ENCODE measurements around the gene ZSWIM5.
A peak's percentile ranks its signal among the peaks of the same experiment; 100 is the strongest.

The ZSWIM5 gene

DNA sequence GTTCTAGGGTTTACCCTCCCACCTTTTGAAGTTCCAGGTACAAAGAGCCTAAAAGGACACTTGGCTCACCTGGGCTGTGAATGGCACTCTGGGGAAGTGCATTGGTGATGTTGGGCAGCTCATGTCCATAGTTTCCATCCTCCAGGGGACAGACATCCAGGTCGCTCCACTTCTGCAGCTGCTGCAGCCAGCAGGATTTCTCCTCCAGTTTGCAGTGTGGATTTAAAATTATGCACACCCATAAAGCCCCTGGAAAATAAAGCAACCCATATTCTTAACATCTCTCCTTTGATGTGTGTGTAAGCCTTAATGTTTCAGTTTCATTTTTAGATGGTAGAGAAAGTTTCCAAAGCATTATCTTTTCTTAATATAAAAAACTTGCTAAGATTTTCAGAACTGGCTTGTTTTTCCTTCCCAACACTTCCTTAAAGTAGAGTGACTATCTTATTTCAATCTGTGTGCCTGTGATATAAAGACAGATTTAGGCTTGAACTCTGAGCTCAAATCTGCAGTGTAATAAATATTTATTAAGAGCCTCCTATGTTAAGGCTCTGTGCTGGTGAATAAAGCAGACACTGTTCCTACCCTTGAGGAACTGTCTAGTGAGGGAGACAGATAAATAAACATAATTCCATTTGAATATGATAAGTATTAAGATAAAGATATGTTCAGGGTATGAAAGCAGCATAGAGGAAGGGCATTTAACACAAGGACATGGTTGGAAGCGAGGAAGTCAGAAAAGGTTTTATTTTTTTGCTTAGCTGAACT is 155.2 kb downstream of the ZSWIM5 start:
- intact Hi-C loops (cut with DNase I) = no loop called here
- DNase-seq = no peak

DNA sequence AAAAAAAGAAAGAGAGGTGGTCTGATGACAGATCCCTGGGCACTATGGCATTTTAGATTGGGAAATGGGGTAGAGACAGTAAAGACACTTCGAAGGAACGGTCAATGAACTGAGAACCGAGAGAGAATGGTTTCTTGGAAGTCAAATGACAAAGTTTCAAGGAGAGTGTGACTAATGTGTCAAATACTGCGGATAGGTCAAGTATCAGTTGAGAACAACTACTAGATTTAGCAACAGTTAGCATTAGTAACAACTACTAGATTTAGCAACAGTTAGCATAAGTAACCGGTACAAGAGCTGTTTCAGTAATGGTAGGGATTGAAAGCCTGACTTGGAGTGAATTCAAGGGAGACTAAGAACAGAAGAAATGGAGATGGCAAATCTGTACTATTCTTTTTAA is 159.4 kb downstream of the ZSWIM5 start:
- intact Hi-C loops (cut with DNase I) = no loop called here

DNA sequence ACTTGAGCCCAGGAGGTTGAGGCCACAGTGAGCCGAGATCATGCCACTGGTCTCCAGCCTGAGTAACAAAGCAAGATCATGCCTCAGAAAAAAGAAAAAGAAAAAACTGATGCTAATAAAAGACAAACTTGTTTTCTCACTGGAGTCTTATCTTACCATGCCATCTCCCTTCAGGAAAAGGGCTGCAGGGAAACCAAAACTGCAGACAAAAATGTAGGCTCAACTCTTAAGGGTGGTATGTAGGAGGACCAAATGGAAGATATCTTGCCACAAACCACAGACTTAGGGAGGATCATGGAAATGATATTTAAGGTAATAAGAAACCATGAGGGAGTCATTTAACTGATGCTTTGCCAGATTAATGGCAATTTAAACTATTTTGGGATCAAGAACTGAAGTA is 161.5 kb downstream of the ZSWIM5 start:
- no peak for DNase-seq
- intact Hi-C loops (cut with DNase I) = no loop called here

More for the DNA sequence above, 159.4 kb downstream of the ZSWIM5 start:
- DNase-seq = no peak

DNA sequence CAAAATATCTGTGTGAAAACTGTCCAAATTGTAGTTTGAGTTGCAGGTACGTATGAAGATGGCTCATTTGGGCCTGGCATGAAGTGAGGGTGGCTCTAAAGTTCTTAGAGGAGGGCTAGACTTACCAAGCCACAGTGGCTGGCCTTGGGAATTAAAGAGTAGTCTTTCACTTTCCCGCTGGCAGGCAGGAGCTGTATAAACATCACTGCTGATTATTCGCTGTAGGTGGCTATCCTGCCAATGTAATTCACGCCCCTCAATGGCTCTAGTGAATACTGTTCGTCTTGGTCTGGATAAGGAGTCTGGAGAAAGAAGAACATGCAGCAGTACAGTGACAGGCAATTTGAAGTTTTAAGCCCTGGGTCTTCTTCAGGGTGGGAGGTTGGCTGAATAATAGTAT is 163.3 kb downstream of the ZSWIM5 start:
- DNase-seq = no peak
- intact Hi-C loops (cut with DNase I) = no loop called here

DNA sequence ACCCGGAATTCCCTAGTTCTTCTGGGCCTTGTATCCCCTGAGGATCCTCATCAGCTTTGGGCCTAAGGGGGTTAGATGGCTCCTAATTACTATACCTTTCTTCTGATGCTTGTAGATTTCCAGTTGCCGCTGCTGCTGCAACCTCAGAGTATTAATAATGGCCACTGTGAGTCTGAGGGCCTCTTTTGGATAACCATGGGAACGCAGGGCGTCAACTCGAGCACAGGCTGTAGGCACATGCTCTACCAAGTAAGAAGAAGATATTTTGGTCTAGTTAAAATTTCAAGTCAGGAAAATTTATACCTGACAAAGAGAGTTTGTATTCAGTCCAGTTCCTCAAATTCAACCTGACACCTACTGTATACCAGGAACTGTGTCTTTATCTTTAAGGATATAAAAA is 166.1 kb downstream of the ZSWIM5 start:
- intact Hi-C loops (cut with DNase I) = no loop called here

DNA sequence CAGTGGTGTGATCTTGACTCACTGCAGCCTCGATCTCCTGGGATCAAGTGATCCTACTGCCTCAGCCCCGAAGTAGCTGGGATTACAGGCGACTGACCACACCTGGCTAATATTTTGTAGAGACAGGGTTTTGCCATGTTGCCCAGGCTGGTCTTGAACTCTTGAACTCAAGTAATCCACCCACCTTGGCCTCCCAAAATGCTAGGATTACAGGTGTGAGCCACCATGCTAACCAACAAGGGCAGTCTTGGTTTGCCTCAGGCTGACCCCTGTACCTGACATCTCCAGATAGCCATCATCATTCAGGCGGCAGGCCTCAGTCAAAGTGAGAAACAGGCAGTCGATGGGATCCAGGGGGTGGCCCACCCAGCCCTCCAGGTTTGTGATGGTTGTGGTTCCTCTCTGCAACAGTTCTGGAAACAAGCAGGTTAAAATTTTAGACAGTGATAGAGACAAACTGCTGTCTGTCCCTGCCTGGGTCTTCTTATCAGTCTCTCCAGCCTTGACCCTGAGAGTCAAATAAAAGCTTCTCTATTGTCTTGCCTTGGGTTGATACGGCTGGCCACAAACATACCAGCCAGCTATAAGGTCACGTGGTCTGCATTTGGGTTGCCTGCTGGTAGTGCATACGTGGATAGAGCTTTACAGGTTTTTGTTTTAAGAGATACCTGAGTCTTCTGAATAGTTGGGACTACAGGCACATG is 167.6 kb downstream of the ZSWIM5 start:
- intact Hi-C loops (cut with DNase I) = no loop called here
- no peak for DNase-seq

More for the DNA sequence above, 166.1 kb downstream of the ZSWIM5 start:
- no peak for DNase-seq

DNA sequence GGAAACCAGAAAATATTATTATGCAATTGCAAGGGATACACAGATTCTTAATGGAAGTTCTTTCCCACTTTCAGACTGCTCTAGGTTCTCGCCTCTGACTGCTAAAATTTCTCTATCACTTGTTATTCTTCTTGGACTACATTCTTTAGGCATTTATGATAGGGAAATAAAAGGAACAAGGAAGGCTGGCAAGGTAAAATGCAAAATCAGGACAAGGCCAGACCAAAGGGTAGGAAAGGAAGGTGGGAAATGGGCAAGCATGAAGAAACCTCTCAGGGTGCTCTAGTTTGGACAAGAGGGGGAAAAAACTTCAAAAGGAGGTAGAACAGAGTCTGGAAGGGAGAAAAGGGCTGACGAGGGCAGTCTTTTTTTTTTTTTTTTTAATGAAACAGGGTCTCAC is 168.2 kb downstream of the ZSWIM5 start:
- no peak for DNase-seq
- intact Hi-C loops (cut with DNase I) = no loop called here

DNA sequence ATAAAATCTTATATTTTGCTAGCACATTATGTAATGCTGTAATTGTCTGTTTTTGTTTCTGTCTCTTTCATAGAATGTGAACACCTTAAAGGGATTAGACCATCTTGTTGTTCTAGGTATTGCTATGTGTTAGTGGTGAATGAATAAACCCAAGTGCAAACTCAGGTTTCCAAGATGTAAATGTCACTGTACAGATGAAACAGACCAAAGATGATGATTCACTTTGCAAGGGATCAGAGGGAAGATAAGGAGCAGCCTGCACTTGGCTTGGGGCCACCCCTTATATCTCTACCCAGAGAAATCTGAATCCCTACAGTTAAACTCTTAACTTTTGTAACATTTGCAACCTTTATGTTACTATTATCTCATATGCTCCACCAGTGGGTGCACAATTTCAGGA is 168.9 kb downstream of the ZSWIM5 start:
- intact Hi-C loops (cut with DNase I) = no loop called here
- no peak for DNase-seq

DNA sequence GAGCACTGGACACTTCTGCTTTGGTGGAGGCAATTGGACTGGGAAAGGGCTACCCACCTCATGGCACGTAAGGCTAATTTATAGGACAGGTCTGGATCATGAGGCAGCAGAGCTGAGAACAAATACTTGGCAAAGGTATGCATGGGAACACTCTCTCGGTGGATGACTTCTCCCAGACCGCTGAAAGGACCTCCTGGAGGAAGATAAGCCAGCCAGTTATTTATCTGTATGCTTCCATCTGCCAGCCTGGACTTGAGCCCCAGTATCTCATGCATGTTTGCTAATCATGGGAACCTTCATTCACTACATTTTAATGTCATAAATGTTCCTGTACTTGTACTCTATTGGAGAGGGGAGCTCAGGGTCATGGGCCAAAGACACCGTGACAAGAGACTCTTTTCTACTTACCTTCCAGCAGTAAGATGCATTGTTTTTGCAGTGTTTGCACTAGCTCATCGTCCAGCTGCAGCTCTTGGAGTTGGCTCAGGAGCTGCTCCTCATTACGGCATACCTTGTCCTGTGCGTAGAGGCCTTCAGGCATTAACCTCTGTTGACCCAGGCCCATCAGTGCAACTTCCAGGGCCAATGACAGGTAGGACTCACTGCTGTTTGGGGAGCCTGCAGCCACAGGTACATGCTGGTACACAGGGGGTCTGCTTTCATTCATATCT is 170.6 kb downstream of the ZSWIM5 start:
- no peak for DNase-seq
- intact Hi-C loops (cut with DNase I) = no loop called here

DNA sequence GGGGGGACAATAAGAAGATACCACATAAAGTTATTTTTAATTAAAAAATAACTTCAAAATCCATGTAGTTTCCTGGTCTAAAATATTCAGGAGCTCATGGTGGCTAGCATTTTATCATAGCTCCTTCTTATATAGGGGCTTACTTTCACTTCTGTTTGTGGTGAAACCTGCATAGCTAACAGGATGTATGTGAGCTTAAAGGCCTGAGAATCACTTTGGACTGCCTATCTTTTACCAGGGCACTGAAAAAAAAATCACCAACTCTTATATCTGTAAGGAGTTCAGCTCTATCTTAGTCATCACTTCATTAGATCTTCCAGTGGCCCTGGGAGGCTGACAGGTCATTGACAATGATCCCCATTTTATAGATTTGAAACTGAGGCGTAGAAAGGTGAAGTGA is 173.0 kb downstream of the ZSWIM5 start:
- no peak for DNase-seq
- intact Hi-C loops (cut with DNase I) = no loop called here

DNA sequence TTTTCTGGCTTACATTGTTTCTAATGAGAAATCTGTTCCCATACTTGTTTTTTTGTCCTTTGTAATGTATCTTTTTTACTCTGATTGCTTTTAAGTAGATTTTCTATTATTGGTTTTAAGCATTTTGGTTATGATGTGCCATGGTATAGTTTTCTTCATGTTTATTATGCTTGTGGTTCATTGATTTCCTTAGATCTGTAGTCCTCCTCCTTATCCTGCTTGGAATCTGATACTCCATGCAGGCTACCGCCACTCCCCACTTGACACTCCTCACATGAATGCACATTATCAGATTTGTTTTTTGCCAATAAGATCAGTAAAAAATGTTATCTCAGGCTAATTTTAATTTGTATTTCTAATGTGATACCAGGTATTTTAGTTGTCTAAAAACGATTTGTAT is 173.6 kb downstream of the ZSWIM5 start:
- DNase-seq = no peak
- intact Hi-C loops (cut with DNase I) = no loop called here

DNA sequence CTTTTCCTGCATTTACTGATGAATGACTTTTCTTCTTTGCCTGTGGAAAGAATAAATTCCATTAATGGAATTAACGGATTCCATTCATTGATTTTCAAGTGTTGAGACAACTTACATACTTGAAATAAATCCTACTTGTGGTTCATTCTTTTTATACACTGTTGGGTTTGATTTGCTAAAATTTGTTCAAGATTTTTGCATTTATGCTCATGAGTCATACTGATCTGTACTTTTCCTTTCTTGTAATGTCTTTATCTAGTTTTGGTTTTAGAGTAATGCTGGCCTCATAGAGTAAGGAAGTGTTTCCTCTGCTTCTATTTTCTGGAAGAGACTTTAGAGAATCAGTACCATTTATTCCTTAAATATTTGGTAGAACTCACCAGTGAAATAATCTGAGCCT is 180.0 kb downstream of the ZSWIM5 start:
- DNase-seq = no peak
- intact Hi-C loops (cut with DNase I) = no loop called here

DNA sequence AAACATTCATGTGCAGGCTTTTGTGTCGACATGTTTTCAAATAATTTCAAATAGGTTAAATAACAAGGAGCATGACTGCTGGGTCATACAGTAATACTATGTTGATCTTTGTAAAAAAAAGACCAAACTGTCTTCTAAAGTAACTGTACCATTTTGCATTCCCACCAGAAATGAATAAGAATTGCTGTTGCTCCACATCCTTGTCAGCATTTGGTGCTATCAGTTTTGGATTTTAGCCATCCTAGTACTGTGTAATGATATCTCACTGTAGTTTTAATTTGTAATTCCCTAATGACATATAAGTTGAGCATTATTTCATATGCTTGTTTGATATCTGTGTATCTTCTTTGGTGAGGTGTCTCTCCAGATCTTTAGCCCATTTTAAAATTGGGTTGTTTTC is 182.7 kb downstream of the ZSWIM5 start:
- no peak for DNase-seq
- intact Hi-C loops (cut with DNase I) = no loop called here

DNA sequence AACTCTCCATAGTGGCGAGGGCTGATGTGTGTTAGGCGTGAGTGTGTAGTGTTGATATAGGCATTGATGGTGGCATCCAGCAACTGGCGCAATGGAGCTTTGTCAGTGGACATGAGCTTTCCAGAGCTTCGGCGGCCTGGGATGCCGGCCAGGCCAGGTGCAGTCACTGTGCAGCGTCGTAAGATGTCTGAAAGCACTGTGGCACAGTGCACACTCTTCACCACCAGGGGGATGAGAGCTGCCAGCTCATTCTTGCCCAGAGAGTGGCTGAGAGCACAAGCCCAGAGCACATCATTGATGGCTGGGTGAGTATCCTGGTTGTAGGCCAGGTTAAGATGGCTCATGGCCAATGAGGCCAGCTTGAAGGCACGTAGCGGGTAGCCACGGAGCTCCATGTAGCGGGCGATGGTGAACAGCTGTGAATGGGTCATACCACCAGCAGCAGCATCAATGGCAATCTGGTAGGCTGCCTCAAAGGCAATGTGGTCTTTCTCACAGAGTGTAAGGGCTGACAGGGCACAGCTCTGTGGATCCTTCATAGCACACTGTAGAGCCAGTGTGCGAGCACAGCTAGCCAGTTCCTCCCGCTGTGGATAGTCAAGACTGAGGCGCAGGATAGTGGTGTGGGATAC is 187.7 kb downstream of the ZSWIM5 start:
- intact Hi-C loops (cut with DNase I) = loop anchor here (10.0 kb wide), 1 partner anchor 186 kb away; the partner anchor contains the start of gene ZSWIM5
- peak; percentile 21 to 83 (median 66) for DNase-seq

DNA sequence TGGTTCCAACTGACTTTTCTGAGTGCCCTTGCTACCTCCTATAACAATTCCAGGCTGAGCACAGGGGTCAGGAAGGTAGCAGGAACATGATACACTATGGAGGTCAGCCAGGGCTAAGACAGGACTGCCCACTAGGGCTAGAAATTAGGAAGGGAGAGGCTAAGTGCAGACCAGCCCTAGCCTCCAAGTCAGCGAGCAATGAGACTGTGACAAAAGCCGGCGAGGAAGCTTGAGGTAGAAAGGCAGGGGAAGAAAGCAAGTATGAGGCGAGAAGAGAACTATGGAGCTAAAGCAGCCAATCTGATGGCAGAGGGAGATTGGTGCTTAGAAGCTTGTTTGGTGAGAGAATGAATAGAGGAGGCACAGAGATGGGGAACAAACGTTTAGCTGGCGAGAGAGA is 189.6 kb downstream of the ZSWIM5 start:
- intact Hi-C loops (cut with DNase I) = loop anchor here (10.0 kb wide), 1 partner anchor 188 kb away; the partner anchor contains the start of gene ZSWIM5

DNA sequence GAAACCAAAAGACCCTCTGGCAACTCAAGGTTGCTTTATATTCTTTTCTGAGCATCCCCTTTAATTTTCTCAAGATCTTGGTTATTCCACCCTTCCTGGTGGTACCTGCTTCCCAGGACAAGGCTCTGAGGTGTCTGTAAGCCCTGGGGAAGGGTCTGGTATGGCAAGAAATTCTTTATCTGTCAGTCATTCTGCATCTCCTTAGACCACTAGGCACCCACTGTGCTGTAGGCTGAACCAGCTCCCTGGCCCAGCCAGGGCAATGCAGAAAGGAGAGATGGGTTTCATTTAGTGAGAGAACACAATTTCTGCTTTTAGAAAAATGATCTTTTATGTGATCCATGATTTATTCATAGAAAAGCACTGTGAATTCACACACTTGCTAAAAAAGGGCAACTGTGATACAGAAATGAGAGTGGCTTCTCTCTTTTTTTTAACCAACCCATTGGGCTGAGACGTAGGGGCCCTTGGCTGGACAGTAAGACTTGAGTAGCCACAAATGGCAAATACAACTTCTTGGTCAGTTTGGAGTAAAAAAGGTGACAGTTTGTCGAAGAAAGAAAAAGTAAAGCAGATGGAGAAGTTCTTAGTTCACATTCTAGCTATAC is 190.2 kb downstream of the ZSWIM5 start:
- intact Hi-C loops (cut with DNase I) = loop anchor here (10.0 kb wide), 1 partner anchor 189 kb away; the partner anchor contains the start of gene ZSWIM5
- peak in 1 of 42 donors; percentile 13 for DNase-seq

More for the DNA sequence above, 189.6 kb downstream of the ZSWIM5 start:
- peak in 2 of 42 donors; percentile 12 to 14 for DNase-seq

DNA sequence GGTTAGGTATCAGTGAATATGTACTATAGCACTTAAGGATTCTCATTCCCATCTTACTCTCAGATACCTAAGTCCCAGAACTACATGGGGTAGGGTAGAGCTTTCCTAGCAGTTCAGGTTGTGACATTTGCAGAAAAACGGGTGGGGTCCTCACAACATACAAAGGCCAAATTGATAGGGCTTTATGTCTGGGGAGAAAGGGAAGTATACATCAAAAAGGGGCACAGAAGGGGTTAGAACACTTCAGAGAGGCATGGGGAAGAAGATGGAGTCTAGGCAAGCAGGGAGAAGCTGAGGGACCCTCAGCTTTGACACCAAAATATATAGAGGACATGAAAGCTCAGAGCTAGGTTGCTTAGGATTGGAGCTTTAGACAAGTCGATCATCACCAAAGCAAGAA is 190.7 kb downstream of the ZSWIM5 start:
- peak in 1 of 42 donors; percentile 4 for DNase-seq
- intact Hi-C loops (cut with DNase I) = loop anchor here (10.0 kb wide), 1 partner anchor 189 kb away; the partner anchor contains the start of gene ZSWIM5

DNA sequence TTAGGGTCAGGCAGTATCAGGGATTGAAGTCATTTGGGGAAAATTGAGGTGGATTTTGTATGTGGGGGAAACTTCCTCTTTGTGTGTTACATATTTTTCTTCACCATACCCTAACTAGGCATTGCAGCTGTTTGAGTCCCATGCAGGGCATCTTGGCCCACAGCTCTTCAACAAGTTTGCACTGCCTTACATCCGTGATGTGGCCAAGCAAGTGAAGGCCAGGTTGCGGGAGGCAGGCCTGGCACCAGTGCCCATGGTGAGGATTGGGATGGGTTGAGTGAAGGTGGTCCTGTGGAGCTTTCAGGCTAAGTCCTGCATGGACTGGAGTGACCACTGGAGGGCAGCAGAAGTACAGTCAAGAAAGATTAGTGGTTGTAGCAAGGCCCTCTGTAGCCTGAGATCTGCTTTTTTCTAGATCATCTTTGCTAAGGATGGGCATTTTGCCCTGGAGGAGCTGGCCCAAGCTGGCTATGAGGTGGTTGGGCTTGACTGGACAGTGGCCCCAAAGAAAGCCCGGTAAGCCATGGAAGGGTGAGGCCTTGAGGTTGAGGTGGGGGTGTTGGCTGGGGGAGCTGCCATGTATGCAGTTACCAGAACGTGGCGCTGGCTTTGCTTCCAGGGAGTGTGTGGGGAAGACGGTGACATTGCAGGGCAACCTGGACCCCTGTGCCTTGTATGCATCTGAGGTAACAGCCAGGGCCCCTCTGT is 191.9 kb downstream of the ZSWIM5 start:
- peak; percentile 56 to 93 (median 85) for DNase-seq
- intact Hi-C loops (cut with DNase I) = loop anchor here (5.0 to 10.0 kb wide), 2 partner anchors 190 to 478 kb away; partner anchors contain the start of genes TESK2 and ZSWIM5

Measured in head of caudate nucleus (tissue), 42 donors.